CD4-positive, alpha-beta T cell (primary cell): ENCODE results near the gene MRPL52. TPM values are rescaled to one million over a fixed set of nuclear protein-coding genes. Genes with fewer than 3 reads are reported as not detected.

Experiments used
- ATAC-seq: fragments of 200-7000 bp; cut with Tn5 transposase; one replicate; pipeline ENCODE4 v1.10.0; 2022; ENCODE audit warnings: mild to moderate bottlenecking; ENCODE audit not compliant: poor library complexity
- CTCF ChIA-PET: fragments of 350-600 bp; sonication (Branson Sonifier 250); formaldehyde crosslinking; loops from one replicate; lab custom pipeline; 2021; ENCODE audit warnings: antibody characterized with exemption, inconsistent platforms; lab: Charles Lee
- POLR2A ChIA-PET: fragments of 350-600 bp; sonication (Branson Sonifier 250); formaldehyde crosslinking; loops from one replicate; lab custom pipeline; 2021; ENCODE audit warnings: antibody characterized with exemption, inconsistent platforms; lab: Charles Lee
- DNase-seq, 14 experiments: peaks; one replicate each; pipeline ENCODE4 v3.0.0-alpha.2; 2013 to 2020; ENCODE audit warnings: mixed read lengths in 2 of 14
- H3K27ac ChIP-seq, 2 donors: one replicate each; pipeline versions ENCODE4 v1.5.1 to v1.7.0; 2013; ENCODE audit warnings: low read length in 2 of 2, low read depth in 1 of 2, mild to moderate bottlenecking in 1 of 2
- H3K27me3 ChIP-seq, 2 experiments: 1 replicate in 1 of 2; 2 replicates in 1 of 2; pipeline versions ENCODE4 v1.6.1 to v1.7.0; 2013; ENCODE audit warnings: low read length in 2 of 2, control low read depth in 1 of 2, mild to moderate bottlenecking in 1 of 2, moderate library complexity in 1 of 2; ENCODE audit not compliant: insufficient read depth in 2 of 2, control insufficient read depth in 1 of 2
- H3K36me3 ChIP-seq: one replicate; pipeline ENCODE4 v1.6.1; 2013; ENCODE audit warnings: low read length, control low read depth; ENCODE audit not compliant: insufficient read depth
- H3K4me1 ChIP-seq: one replicate; pipeline ENCODE4 v1.6.1; 2013; ENCODE audit warnings: low read length, control low read depth; ENCODE audit not compliant: insufficient read depth
- H3K4me3 ChIP-seq: one replicate; pipeline ENCODE4 v1.5.1; 2013; ENCODE audit warnings: mild to moderate bottlenecking, low read length, moderate library complexity
- H3K9me3 ChIP-seq, 2 experiments: 1 replicate in 1 of 2; 2 replicates in 1 of 2; pipeline versions ENCODE4 v1.6.1 to v1.7.0; 2013; ENCODE audit warnings: low read length in 2 of 2, mild to moderate bottlenecking in 2 of 2, control low read depth in 1 of 2, moderate library complexity in 1 of 2; ENCODE audit not compliant: control insufficient read depth in 1 of 2, insufficient read depth in 1 of 2
- H3K27ac Mint-ChIP-seq: one replicate; pipeline ENCODE4 v1.8.0; 2020; ENCODE audit warnings: mixed read lengths
- H3K27me3 Mint-ChIP-seq: one replicate; pipeline ENCODE4 v1.8.0; 2021; ENCODE audit warnings: mixed read lengths
- H3K36me3 Mint-ChIP-seq: one replicate; pipeline ENCODE4 v1.8.0; 2021; ENCODE audit warnings: low read depth, mixed read lengths
- H3K4me1 Mint-ChIP-seq: one replicate; pipeline ENCODE4 v1.8.0; 2021; ENCODE audit warnings: low read depth, mixed read lengths
- H3K4me3 Mint-ChIP-seq: one replicate; pipeline ENCODE4 v1.8.0; 2020; ENCODE audit warnings: mild to moderate bottlenecking, mixed read lengths
- H3K9me3 Mint-ChIP-seq: one replicate; pipeline ENCODE4 v1.8.0; 2020; ENCODE audit warnings: mixed read lengths
- intact Hi-C, 2 experiments: fragments of 100-400 bp; cut with DNase I in 1 of 2; cut with micrococcal nuclease in 1 of 2; formaldehyde crosslinking; loops; one replicate each; pipeline versions ENCODE4 v1.15.1 to v1.9.0; 2023 to 2025; cut with DNase I, micrococcal nuclease
- total RNA-seq, 174 experiments: library from RNA in 2 of 174; stranded (reverse) in 2 of 174; gene quantifications; one replicate each; pipeline ENCODE4 v1.2.3 and lab custom pipeline; 2021 to 2026
- TF ChIP-seq, protein P1 (sequence below): fragments of 200-600 bp; IDR thresholded peaks from one replicate; pipeline ENCODE4 v1.8.0; 2022; ENCODE audit warnings: antibody characterized with exemption, mild to moderate bottlenecking

Gene MRPL52
- total RNA-seq, 2 experiments from 2014 or later: 27.6 to 29.4 TPM

DNA sequence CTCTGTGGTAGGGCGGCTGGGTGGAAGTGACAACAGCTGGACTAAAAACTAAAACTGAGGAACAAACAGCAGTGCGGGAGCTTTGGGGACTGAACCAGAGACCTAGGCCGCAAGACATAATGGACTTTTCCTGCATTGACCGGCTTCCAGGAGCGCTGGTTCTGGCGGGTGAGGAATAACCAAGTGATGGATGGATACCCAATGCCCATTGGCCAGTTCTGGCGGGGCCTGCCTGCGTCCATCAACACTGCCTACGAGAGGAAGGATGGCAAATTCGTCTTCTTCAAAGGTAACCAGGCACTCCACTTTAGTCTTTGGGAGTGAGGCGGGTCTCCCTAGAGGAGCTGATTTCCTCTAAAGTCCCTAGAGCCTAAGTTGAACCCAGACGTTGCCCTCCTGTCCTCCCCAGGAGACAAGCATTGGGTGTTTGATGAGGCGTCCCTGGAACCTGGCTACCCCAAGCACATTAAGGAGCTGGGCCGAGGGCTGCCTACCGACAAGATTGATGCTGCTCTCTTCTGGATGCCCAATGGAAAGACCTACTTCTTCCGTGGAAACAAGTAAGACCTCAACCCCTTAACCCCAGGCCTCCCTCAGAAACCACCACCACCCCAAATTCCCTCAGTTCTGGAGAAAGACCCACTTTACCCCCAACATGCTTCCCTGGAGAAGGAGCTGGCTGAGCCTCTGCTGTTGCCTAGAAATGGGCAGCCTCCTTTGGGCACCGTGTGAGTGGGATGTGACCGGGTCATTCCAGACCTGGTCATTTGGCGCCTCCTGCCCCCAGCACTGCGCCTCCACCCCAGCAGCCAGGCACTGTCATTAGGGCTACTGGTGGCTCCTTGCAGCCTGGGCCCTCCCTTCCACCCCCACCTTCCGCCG, 14.8 kb downstream of the MRPL52 start:
- Mint-ChIP-seq H3K4me1 (no peaks in the 10 kb centered on the region), H3K27me3 (peaks cover 30% of the 10 kb centered on the region), H3K27ac (no peak overlapping the region), H3K4me3 (no peak overlapping the region), H3K9me3 (no peaks in the 10 kb centered on the region), H3K36me3 (no peaks in the 10 kb centered on the region)
- no peak for DNase-seq
- H3K4me3 ChIP-seq: no peak overlapping the region
- H3K9me3 ChIP-seq: no peaks in the 10 kb centered on the region
- CTCF ChIA-PET: interaction anchor here (1.1 kb wide), 1 partner anchor 71 kb away, joined by 3 read pairs; no protein-coding TSS in a partner anchor
- ATAC-seq: no peak
- TF ChIP-seq, protein P1, sequence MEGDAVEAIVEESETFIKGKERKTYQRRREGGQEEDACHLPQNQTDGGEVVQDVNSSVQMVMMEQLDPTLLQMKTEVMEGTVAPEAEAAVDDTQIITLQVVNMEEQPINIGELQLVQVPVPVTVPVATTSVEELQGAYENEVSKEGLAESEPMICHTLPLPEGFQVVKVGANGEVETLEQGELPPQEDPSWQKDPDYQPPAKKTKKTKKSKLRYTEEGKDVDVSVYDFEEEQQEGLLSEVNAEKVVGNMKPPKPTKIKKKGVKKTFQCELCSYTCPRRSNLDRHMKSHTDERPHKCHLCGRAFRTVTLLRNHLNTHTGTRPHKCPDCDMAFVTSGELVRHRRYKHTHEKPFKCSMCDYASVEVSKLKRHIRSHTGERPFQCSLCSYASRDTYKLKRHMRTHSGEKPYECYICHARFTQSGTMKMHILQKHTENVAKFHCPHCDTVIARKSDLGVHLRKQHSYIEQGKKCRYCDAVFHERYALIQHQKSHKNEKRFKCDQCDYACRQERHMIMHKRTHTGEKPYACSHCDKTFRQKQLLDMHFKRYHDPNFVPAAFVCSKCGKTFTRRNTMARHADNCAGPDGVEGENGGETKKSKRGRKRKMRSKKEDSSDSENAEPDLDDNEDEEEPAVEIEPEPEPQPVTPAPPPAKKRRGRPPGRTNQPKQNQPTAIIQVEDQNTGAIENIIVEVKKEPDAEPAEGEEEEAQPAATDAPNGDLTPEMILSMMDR: no peak
- peaks cover under 1 to 9% of the 10 kb centered on the region in 2 experiments for H3K27me3 ChIP-seq
- intact Hi-C loops: no loop called here
- no peak overlapping the region for H3K27ac ChIP-seq
- no peaks in the 10 kb centered on the region for H3K36me3 ChIP-seq
- no peaks in the 10 kb centered on the region for H3K4me1 ChIP-seq
- POLR2A ChIA-PET: no interaction called here

DNA sequence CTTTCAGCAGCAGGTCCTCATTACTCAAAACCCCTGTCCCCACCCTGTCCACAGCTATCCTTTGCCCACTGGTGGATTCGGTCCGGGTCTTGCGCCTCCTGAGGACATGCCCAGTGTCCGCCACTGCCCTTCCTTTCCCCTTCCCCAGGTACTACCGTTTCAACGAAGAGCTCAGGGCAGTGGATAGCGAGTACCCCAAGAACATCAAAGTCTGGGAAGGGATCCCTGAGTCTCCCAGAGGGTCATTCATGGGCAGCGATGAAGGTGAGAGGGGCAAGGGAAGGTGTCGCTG, 15.4 kb downstream of the MRPL52 start:
- H3K9me3 Mint-ChIP-seq: no peaks in the 10 kb centered on the region
- Histone ChIP-seq H3K27me3 (peaks cover 0 to 6% of the 10 kb centered on the region in 2 experiments), H3K9me3 (no peaks in the 10 kb centered on the region), H3K27ac (no peak overlapping the region), H3K4me1 (no peaks in the 10 kb centered on the region), H3K36me3 (no peaks in the 10 kb centered on the region), H3K4me3 (no peak overlapping the region)
- H3K27me3 Mint-ChIP-seq: peaks cover 27% of the 10 kb centered on the region
- POLR2A ChIA-PET: no interaction called here
- no peak overlapping the region for H3K27ac Mint-ChIP-seq
- TF ChIP-seq, protein P1: no peak
- intact Hi-C loops: no loop called here
- no peaks in the 10 kb centered on the region for H3K36me3 Mint-ChIP-seq
- CTCF ChIA-PET: interaction anchor here (1.1 kb wide), 1 partner anchor 70 kb away, joined by 3 read pairs; no protein-coding TSS in a partner anchor
- no peaks in the 10 kb centered on the region for H3K4me1 Mint-ChIP-seq
- no peak for ATAC-seq
- H3K4me3 Mint-ChIP-seq: no peak overlapping the region
- DNase-seq: no peak

DNA sequence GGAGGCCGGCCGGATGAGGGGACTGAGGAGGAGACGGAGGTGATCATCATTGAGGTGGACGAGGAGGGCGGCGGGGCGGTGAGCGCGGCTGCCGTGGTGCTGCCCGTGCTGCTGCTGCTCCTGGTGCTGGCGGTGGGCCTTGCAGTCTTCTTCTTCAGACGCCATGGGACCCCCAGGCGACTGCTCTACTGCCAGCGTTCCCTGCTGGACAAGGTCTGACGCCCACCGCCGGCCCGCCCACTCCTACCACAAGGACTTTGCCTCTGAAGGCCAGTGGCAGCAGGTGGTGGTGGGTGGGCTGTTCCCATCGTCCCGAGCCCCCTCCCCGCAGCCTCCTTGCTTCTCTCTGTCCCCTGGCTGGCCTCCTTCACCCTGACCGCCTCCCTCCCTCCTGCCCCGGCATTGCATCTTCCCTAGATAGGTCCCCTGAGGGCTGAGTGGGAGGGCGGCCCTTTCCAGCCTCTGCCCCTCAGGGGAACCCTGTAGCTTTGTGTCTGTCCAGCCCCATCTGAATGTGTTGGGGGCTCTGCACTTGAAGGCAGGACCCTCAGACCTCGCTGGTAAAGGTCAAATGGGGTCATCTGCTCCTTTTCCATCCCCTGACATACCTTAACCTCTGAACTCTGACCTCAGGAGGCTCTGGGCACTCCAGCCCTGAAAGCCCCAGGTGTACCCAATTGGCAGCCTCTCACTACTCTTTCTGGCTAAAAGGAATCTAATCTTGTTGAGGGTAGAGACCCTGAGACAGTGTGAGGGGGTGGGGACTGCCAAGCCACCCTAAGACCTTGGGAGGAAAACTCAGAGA, 16.3 kb downstream of the MRPL52 start:
- Histone ChIP-seq H3K4me3 (no peak overlapping the region), H3K9me3 (no peaks in the 10 kb centered on the region), H3K27me3 (peaks cover 0 to 6% of the 10 kb centered on the region in 2 experiments), H3K27ac (no peak overlapping the region), H3K36me3 (no peaks in the 10 kb centered on the region), H3K4me1 (no peaks in the 10 kb centered on the region)
- H3K27me3 Mint-ChIP-seq: peaks cover 24% of the 10 kb centered on the region
- intact Hi-C loops: no loop called here
- ATAC-seq (no peak), DNase-seq (no peak)
- TF ChIP-seq, protein P1: no peak
- ChIA-PET CTCF (no interaction called here), POLR2A (interaction anchor here (0.7 kb wide), 1 partner anchor 17 kb away, joined by 3 read pairs; no protein-coding TSS in a partner anchor)
- no peak overlapping the region for H3K27ac Mint-ChIP-seq
- H3K9me3 Mint-ChIP-seq: no peaks in the 10 kb centered on the region
- H3K36me3 Mint-ChIP-seq: no peaks in the 10 kb centered on the region
- no peaks in the 10 kb centered on the region for H3K4me1 Mint-ChIP-seq
- no peak overlapping the region for H3K4me3 Mint-ChIP-seq
